Breast epithelium (tissue), 3 donors: ENCODE data around the gene ATP1A4.

Experiments
- POLR2A ChIP-seq: fragments of 450-650 bp; IDR thresholded peaks from one replicate; pipeline ENCODE4 v1.6.1; 2016; ENCODE audit warnings: antibody characterized with exemption, mild to moderate bottlenecking, moderate library complexity
- POLR2AphosphoS5 ChIP-seq, 3 donors: sonication (generic); formaldehyde crosslinking; IDR thresholded peaks; one replicate each; pipeline ENCODE4 v1.6.1; 2017; ENCODE audit warnings: antibody characterized with exemption in 3 of 3
- TF ChIP-seq, protein P1 (sequence below), 3 donors: fragments of 450-650 bp; IDR thresholded peaks; one replicate each; pipeline ENCODE4 v1.5.1; 2016 to 2017; ENCODE audit warnings: antibody characterized with exemption in 3 of 3, mild to moderate bottlenecking in 3 of 3, moderate library complexity in 3 of 3

DNA sequence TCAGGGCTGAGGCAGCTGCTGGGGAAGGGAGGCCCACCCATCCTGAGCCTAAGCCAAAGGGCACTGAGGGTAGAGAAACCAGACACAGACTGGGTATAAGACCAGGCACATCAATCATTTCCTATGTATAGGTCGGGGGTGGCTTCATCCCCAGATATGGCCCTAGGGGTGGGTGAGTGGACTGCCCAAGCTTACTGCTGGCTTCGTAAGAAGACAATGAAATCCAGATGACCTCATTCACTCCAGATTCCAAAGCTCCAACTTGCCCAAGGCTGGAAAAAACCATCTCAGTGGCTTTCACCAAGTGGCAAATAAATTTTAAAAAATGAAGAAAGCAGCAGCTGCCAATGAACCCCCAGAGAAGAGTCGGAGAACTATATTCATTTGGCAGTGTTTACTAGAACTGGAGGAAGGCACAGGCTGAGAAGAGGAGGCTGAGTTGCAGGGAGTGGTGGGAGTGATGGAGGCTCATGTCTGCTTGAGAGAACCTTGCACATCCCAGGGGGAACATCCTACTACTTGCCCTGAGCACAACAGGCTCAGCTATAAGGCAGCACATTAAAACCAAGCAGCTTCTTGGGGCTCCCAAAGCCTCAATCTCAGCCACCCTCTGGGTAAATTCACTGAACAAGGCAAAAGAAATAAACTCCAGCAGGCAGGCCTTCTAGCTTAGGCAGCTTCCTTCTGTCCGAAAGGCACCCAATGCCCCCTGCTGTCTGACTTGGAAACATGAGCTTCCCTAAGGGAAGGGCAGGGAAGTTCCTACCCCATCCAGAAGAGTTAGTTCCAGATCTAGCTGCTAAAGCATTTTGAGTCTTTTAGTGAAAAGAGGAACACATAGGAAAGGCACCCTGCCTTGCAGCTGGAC, 67.9 kb downstream of the ATP1A4 start:
- TF ChIP-seq POLR2AphosphoS5 (IDR thresholded peaks at IDR 0.05) (no peak), POLR2A (no peak)
- TF ChIP-seq, protein P1, sequence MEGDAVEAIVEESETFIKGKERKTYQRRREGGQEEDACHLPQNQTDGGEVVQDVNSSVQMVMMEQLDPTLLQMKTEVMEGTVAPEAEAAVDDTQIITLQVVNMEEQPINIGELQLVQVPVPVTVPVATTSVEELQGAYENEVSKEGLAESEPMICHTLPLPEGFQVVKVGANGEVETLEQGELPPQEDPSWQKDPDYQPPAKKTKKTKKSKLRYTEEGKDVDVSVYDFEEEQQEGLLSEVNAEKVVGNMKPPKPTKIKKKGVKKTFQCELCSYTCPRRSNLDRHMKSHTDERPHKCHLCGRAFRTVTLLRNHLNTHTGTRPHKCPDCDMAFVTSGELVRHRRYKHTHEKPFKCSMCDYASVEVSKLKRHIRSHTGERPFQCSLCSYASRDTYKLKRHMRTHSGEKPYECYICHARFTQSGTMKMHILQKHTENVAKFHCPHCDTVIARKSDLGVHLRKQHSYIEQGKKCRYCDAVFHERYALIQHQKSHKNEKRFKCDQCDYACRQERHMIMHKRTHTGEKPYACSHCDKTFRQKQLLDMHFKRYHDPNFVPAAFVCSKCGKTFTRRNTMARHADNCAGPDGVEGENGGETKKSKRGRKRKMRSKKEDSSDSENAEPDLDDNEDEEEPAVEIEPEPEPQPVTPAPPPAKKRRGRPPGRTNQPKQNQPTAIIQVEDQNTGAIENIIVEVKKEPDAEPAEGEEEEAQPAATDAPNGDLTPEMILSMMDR (IDR thresholded peaks at IDR 0.05): peak; percentile 43 to 58 (median 55)
